Astrocyte (in vitro differentiated cells and primary cell): ENCODE data around the gene CTCF. TPM values are rescaled to one million over a fixed set of nuclear protein-coding genes. Genes with fewer than 3 reads are reported as not detected.

Experiments used
- DNase-seq: peaks from one replicate; pipeline ENCODE4 v3.0.0-alpha.2; 2010; ENCODE audit warnings: low read depth
- FAIRE-seq: peaks from 2 replicates; lab custom pipeline; 2011; peaks lifted over from hg19 to GRCh38; lab: Jason Lieb, UNC
- H2AFZ ChIP-seq: 2 replicates; pipeline ENCODE4 v1.6.0; 2012; ENCODE audit warnings: low read depth, low read length, inconsistent platforms
- H3K27ac ChIP-seq: 2 replicates; pipeline ENCODE4 v1.5.1; 2011; ENCODE audit warnings: low read depth, low read length, inconsistent platforms
- H3K27me3 ChIP-seq: 2 replicates; pipeline ENCODE4 v1.6.0; 2011; ENCODE audit warnings: low read length, inconsistent platforms; ENCODE audit not compliant: insufficient read depth
- H3K36me3 ChIP-seq: 2 replicates; pipeline ENCODE4 v1.5.1; 2011; ENCODE audit warnings: low read length, inconsistent platforms; ENCODE audit not compliant: insufficient read depth
- H3K4me1 ChIP-seq: 2 replicates; pipeline ENCODE4 v1.5.1; 2011; ENCODE audit warnings: low read length, inconsistent platforms; ENCODE audit not compliant: insufficient read depth
- H3K4me2 ChIP-seq: 2 replicates; pipeline ENCODE4 v1.6.0; 2012; ENCODE audit warnings: low read length, inconsistent platforms
- H3K4me3 ChIP-seq: 2 replicates; pipeline ENCODE4 v1.5.1; 2011; ENCODE audit warnings: low read depth, mild to moderate bottlenecking, low read length, inconsistent platforms; ENCODE audit not compliant: insufficient read depth
- H3K79me2 ChIP-seq: 2 replicates; pipeline ENCODE4 v1.6.0; 2012; ENCODE audit warnings: mild to moderate bottlenecking, low read length, inconsistent platforms; ENCODE audit not compliant: insufficient read depth
- H3K9ac ChIP-seq: 2 replicates; pipeline ENCODE4 v1.6.0; 2012; ENCODE audit warnings: mild to moderate bottlenecking, low read length, inconsistent platforms
- H3K9me3 ChIP-seq: 2 replicates; pipeline ENCODE4 v1.5.1; 2012; ENCODE audit warnings: low read depth, mild to moderate bottlenecking, low read length, inconsistent platforms; ENCODE audit not compliant: insufficient read depth
- H4K20me1 ChIP-seq: 2 replicates; pipeline ENCODE4 v1.6.0; 2012; ENCODE audit warnings: low read length, inconsistent platforms; ENCODE audit not compliant: insufficient read depth
- H3K27ac Mint-ChIP-seq: one replicate; pipeline ENCODE4 v1.8.0; 2021; ENCODE audit warnings: mild to moderate bottlenecking, mixed read lengths; ENCODE audit not compliant: unreplicated experiment
- H3K27me3 Mint-ChIP-seq: one replicate; pipeline ENCODE4 v1.8.0; 2021; ENCODE audit warnings: low read depth, mixed read lengths; ENCODE audit not compliant: unreplicated experiment
- H3K36me3 Mint-ChIP-seq: one replicate; pipeline ENCODE4 v1.8.0; 2021; ENCODE audit warnings: low read depth, mixed read lengths; ENCODE audit not compliant: unreplicated experiment
- H3K4me1 Mint-ChIP-seq: one replicate; pipeline ENCODE4 v1.8.0; 2021; ENCODE audit warnings: low read depth, mixed read lengths; ENCODE audit not compliant: unreplicated experiment
- H3K4me3 Mint-ChIP-seq: one replicate; pipeline ENCODE4 v1.8.0; 2021; ENCODE audit warnings: mild to moderate bottlenecking, moderate library complexity, mixed read lengths; ENCODE audit not compliant: unreplicated experiment
- H3K9me3 Mint-ChIP-seq: one replicate; pipeline ENCODE4 v1.8.0; 2021; ENCODE audit warnings: mild to moderate bottlenecking, mixed read lengths; ENCODE audit not compliant: unreplicated experiment
- EZH2 ChIP-seq: IDR thresholded peaks from 2 replicates; pipeline ENCODE4 v1.6.1; 2012; ENCODE audit warnings: mild to moderate bottlenecking, low read length, inconsistent platforms; ENCODE audit not compliant: insufficient read depth
- total RNA-seq: library from RNA; stranded (reverse); gene quantifications from 2 replicates; pipeline ENCODE4 v1.2.1, GENCODE V29; 2021
- TF ChIP-seq, protein P1 (sequence below): IDR thresholded peaks from 2 replicates; pipeline ENCODE4 v1.5.1; 2011; ENCODE audit warnings: low read depth, mild to moderate bottlenecking, inconsistent platforms, low read length, moderate library complexity; ENCODE audit not compliant: insufficient read depth

Gene CTCF
- total RNA-seq, 1 donor from 2014 or later = 26.8 TPM

DNA sequence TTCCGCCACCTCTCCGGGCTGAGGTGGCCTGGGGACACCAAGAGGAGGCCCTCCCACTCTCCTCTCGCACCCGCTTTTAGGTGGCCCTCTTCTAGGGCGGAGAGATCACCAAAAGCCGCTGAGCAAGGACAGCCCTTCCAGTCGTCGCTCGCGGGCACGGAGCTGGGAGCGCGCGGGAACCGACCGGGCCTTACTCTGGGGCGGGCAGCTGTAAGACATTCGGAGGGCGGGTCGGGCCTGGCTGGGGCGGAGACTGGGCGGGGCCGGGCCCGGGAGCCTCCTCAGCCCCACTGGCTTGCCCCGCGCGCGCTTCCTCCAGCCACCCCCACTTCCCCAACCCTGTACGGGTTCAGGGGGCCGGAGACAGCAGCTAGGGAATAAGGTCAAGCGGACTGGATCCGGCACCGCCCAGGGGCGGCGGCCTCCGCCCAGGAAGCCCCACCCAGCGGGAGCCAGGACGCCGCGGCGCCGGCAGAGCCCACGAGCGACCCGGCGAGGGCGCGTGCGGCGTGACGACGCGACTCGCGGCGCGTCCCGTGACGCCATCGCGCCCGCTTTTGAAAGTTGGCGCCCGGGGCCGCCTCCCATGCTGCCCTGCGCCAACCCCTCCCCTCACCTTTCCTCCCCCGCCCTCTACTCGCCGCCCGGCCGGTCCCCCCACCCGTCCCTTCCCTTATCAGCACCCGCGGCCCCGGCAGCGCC is 351 bp upstream of the CTCF start:
- peak overlapping the region; percentile 98 for H3K4me2 ChIP-seq
- H3K4me3 ChIP-seq = peak overlapping the region; percentile 81
- H3K27me3 ChIP-seq = no peaks in the 10 kb centered on the region
- FAIRE-seq = no peak
- no peaks in the 10 kb centered on the region for H3K27me3 Mint-ChIP-seq
- H3K9ac ChIP-seq = peak overlapping the region; percentile 98
- H3K9me3 ChIP-seq = no peaks in the 10 kb centered on the region
- peaks cover 49% of the 10 kb centered on the region for H3K79me2 ChIP-seq
- peak; percentile 88 for DNase-seq
- H3K27ac Mint-ChIP-seq = peak overlapping the region; percentile 91
- H3K9me3 Mint-ChIP-seq = no peaks in the 10 kb centered on the region
- no peaks in the 10 kb centered on the region for H3K36me3 ChIP-seq
- H3K4me3 Mint-ChIP-seq = peak overlapping the region; percentile 84
- H4K20me1 ChIP-seq = peaks cover 37% of the 10 kb centered on the region
- no peak for TF ChIP-seq EZH2
- TF ChIP-seq, protein P1, sequence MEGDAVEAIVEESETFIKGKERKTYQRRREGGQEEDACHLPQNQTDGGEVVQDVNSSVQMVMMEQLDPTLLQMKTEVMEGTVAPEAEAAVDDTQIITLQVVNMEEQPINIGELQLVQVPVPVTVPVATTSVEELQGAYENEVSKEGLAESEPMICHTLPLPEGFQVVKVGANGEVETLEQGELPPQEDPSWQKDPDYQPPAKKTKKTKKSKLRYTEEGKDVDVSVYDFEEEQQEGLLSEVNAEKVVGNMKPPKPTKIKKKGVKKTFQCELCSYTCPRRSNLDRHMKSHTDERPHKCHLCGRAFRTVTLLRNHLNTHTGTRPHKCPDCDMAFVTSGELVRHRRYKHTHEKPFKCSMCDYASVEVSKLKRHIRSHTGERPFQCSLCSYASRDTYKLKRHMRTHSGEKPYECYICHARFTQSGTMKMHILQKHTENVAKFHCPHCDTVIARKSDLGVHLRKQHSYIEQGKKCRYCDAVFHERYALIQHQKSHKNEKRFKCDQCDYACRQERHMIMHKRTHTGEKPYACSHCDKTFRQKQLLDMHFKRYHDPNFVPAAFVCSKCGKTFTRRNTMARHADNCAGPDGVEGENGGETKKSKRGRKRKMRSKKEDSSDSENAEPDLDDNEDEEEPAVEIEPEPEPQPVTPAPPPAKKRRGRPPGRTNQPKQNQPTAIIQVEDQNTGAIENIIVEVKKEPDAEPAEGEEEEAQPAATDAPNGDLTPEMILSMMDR = no peak
- H3K4me1 ChIP-seq = peaks cover 15% of the 10 kb centered on the region
- peaks cover 2% of the 10 kb centered on the region for H3K36me3 Mint-ChIP-seq
- peak overlapping the region; percentile 88 for H3K27ac ChIP-seq
- peaks cover 12% of the 10 kb centered on the region for H3K4me1 Mint-ChIP-seq
- H2AFZ ChIP-seq = peak overlapping the region; percentile 95

DNA sequence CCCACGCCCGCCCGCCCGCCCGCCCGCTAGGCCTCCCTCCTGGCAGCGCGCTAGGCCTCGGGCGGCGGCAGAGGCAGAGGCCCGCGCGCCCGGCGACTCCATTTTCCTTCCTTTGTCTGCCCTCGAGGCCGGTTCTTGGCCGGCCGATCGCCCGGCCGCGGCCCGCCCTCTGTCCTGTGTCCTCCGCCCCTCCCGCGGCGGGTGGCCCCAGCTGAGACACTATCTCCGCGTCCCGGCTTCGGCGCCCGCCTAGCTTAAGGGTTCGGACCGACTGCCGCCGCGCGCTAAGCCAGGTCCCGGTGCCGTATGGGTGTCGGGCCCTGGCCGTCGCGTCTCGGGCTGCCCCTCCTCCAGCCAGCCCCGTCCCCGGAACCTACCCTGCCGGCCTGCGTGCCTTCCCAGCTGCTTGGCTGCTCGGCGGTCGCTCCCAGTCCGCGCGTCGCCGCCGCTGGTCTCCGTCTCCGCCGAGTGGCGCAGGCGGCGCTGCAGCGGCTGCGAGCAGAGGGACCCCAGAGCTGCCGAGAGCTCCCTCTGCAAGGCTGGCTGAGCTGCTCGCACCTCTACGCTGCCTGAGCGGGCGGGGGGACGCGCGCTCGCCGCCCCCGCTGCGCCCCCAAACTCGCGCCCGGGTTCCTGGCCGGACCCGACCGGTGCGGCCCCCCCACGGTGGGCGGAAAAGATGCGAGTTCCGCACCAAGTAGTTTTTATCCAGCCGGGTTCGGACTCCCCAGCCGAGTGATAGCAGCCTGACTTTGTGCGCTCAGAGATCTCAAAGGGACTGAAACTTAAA is 787 bp downstream of the CTCF start:
- H3K4me3 ChIP-seq = peak overlapping the region; percentile 84
- peak; percentile 30 for DNase-seq

More for the DNA sequence above, 787 bp downstream of the CTCF start:
- Histone ChIP-seq H3K79me2 (peaks cover 60% of the 10 kb centered on the region), H3K36me3 (no peaks in the 10 kb centered on the region), H2AFZ (peak overlapping the region; percentile 69), H3K4me2 (peak overlapping the region; percentile 98), H3K27me3 (no peaks in the 10 kb centered on the region), H3K4me1 (peaks cover 15% of the 10 kb centered on the region), H3K9ac (peak overlapping the region; percentile 98), H3K27ac (peak overlapping the region; percentile 90), H3K9me3 (no peaks in the 10 kb centered on the region), H4K20me1 (peaks cover 46% of the 10 kb centered on the region)
- Mint-ChIP-seq H3K9me3 (no peaks in the 10 kb centered on the region), H3K4me1 (peaks cover 12% of the 10 kb centered on the region), H3K27me3 (no peaks in the 10 kb centered on the region), H3K27ac (peak overlapping the region; percentile 91), H3K36me3 (no peaks in the 10 kb centered on the region), H3K4me3 (peak overlapping the region; percentile 89)
- no peak for TF ChIP-seq EZH2
- TF ChIP-seq, protein P1 = no peak
- FAIRE-seq = no peak
